Body of pancreas (tissue), 4 donors: ENCODE data around the gene SETD1A. TPM values are rescaled to one million over a fixed set of nuclear protein-coding genes. Genes with fewer than 3 reads are reported as not detected.
A peak's percentile ranks its signal among the peaks of the same experiment; 100 is the strongest.

Experiments
- ATAC-seq: fragments of 150-250 bp; one replicate; pipeline ENCODE4 v1.9.1; 2016
- DNase-seq, 4 donors: peaks; one replicate each; pipeline ENCODE4 v3.0.0-alpha.2; 2019
- H3K27ac ChIP-seq, 4 donors: fragments of 200-600 bp; sonication (generic); 1 replicate in 3 of 4; 2 replicates in 1 of 4; pipeline versions ENCODE4 v1.5.1 to v1.6.1; 2016 to 2019; ENCODE audit warnings: mild to moderate bottlenecking in 1 of 4, mixed read lengths in 1 of 4, moderate library complexity in 1 of 4
- H3K27me3 ChIP-seq, 2 donors: fragments of 200-600 bp; sonication (generic); one replicate each; pipeline ENCODE4 v1.6.0; 2016; ENCODE audit warnings: mild to moderate bottlenecking in 1 of 2
- H3K36me3 ChIP-seq, 2 donors: fragments of 200-600 bp; sonication (generic); replicated peaks in 1 of 2; 2 replicates each; pipeline ENCODE4 v1.5.1; 2016; ENCODE audit warnings: low read depth in 2 of 2; ENCODE audit not compliant: insufficient read depth in 1 of 2
- H3K4me1 ChIP-seq: fragments of 200-600 bp; sonication (generic); one replicate; pipeline ENCODE4 v1.6.0; 2016
- H3K4me3 ChIP-seq, 2 donors: fragments of 200-600 bp; sonication (generic); 1 replicate in 1 of 2; 2 replicates in 1 of 2; pipeline ENCODE4 v1.5.1; 2016 to 2019
- H3K9me3 ChIP-seq, 3 donors: fragments of 200-600 bp; sonication (generic); 1 replicate in 2 of 3; 2 replicates in 1 of 3; pipeline ENCODE4 v1.5.1; 2016
- CTCF ChIP-seq, 7 experiments: fragments of 450-650 bp in 4 of 7; fragments of 200-600 bp in 3 of 7; sonication (generic) in 3 of 7; IDR thresholded peaks; one replicate each; pipeline ENCODE4 v1.5.1; 2016 to 2019; ENCODE audit warnings: antibody characterized with exemption in 7 of 7
- POLR2A ChIP-seq, 3 donors: fragments of 450-650 bp; IDR thresholded peaks; one replicate each; pipeline ENCODE4 v1.6.1; 2016; ENCODE audit warnings: antibody characterized with exemption in 3 of 3, mild to moderate bottlenecking in 2 of 3
- WGBS, 2 donors: methylation state at CpG; one replicate each; pipeline ENCODE4 v1.1.5; 2017; 5-methylcytosine and 5-hydroxymethylcytosine counted together
- intact Hi-C: fragments of 100-400 bp; cut with DNase I; formaldehyde crosslinking; loops from one replicate; pipeline ENCODE4 v1.15.1; 2023
- total RNA-seq, 2 donors: library from RNA; depleted of rRNA; stranded (reverse); fragments of >200 nt; gene quantifications; one replicate each; pipeline ENCODE4 v1.1.0, GENCODE V29; 2016

SETD1A gene
- total RNA-seq, 2 donors from 2014 or later = 4.7 to 10.9 TPM

GRCh38 chr16:30918614-30919013 is 38.9 kb upstream of the SETD1A start:
- intact Hi-C loops = no loop called here
- no peaks in the 10 kb centered on the region for H3K9me3 ChIP-seq
- no peak overlapping the region for H3K27ac ChIP-seq
- ATAC-seq = no peak
- TF ChIP-seq CTCF (IDR thresholded peaks at IDR 0.05) (no peak), POLR2A (IDR thresholded peaks at IDR 0.05) (no peak)
- 77 to 100% methylated on average over 1 of the region's 1 CpG for WGBS, 2 donors
- no peak for DNase-seq
- H3K36me3 ChIP-seq = no peaks in the 10 kb centered on the region
- peaks cover 6% of the 10 kb centered on the region for H3K4me1 ChIP-seq
- H3K4me3 ChIP-seq = no peak overlapping the region
- no peaks in the 10 kb centered on the region for H3K27me3 ChIP-seq

- WGBS, 2 donors = 61 to 68% methylated on average over 2 of the region's 2 CpGs
- ATAC-seq (no peak), DNase-seq (no peak)
- Histone ChIP-seq H3K27me3 (no peaks in the 10 kb centered on the region), H3K4me1 (peaks cover 20% of the 10 kb centered on the region), H3K9me3 (no peaks in the 10 kb centered on the region), H3K4me3 (no peak overlapping the region), H3K27ac (peak overlapping the region in 1 of 4 donors; percentile 77), H3K36me3 (no peaks in the 10 kb centered on the region)
- TF ChIP-seq POLR2A (IDR thresholded peaks at IDR 0.05) = no peak
- TF ChIP-seq CTCF (IDR thresholded peaks at IDR 0.05) = no peak
- intact Hi-C loops = no loop called here
Observed at GRCh38 chr16:30920891-30921290, 36.7 kb upstream of the SETD1A start.

GRCh38 chr16:30921459-30921747 is 36.2 kb upstream of the SETD1A start:
- TF ChIP-seq POLR2A (IDR thresholded peaks at IDR 0.05) (no peak), CTCF (IDR thresholded peaks at IDR 0.05) (no peak)
- DNase-seq = no peak
- peak overlapping the region; percentile 77 to 96 (median 86) for H3K27ac ChIP-seq
- no peaks in the 10 kb centered on the region for H3K36me3 ChIP-seq
- intact Hi-C loops = no loop called here
- no peaks in the 10 kb centered on the region for H3K9me3 ChIP-seq
- H3K27me3 ChIP-seq = no peaks in the 10 kb centered on the region
- 19 to 22% methylated on average over 6 of the region's 6 CpGs for WGBS, 2 donors
- H3K4me1 ChIP-seq = peaks cover 20% of the 10 kb centered on the region
- no peak overlapping the region for H3K4me3 ChIP-seq
- no peak for ATAC-seq

GRCh38 chr16:30921748-30922419 is 35.7 kb upstream of the SETD1A start:
- TF ChIP-seq POLR2A (IDR thresholded peaks at IDR 0.05) (peak in 2 of 3 donors; percentile 32 to 40), CTCF (IDR thresholded peaks at IDR 0.05) (peak; percentile 66 to 97 (median 93))
- peak overlapping the region; percentile 77 to 96 (median 86) for H3K27ac ChIP-seq
- H3K36me3 ChIP-seq = no peaks in the 10 kb centered on the region
- DNase-seq (peak; percentile 90 to 93 (median 92)), ATAC-seq (peak; percentile 16)
- intact Hi-C loops = no loop called here
- H3K4me3 ChIP-seq = peak overlapping the region; percentile 25 to 35
- H3K4me1 ChIP-seq = peaks cover 20% of the 10 kb centered on the region
- WGBS, 2 donors = 0% methylated on average over 31 to 37 of the region's 37 CpGs
- no peaks in the 10 kb centered on the region for H3K9me3 ChIP-seq
- no peaks in the 10 kb centered on the region for H3K27me3 ChIP-seq

GRCh38 chr16:30922420-30922959 is 35.1 kb upstream of the SETD1A start:
- intact Hi-C loops = no loop called here
- peak; percentile 77 for ATAC-seq
- Histone ChIP-seq H3K4me3 (peak overlapping the region; percentile 25 to 35), H3K9me3 (no peaks in the 10 kb centered on the region), H3K4me1 (peaks cover 20% of the 10 kb centered on the region), H3K36me3 (no peaks in the 10 kb centered on the region), H3K27me3 (no peaks in the 10 kb centered on the region), H3K27ac (peak overlapping the region; percentile 77 to 96 (median 92))
- TF ChIP-seq POLR2A (IDR thresholded peaks at IDR 0.05) (no peak), CTCF (IDR thresholded peaks at IDR 0.05) (no peak)
- DNase-seq = peak; percentile 99 to 100 (median 100)
- 0% methylated on average over 36 to 42 of the region's 42 CpGs for WGBS, 2 donors
